Measurements from ENCODE around the gene FILIP1. TPM values are rescaled to one million over a fixed set of nuclear protein-coding genes. Genes with fewer than 3 reads are reported as not detected.

The FILIP1 gene
- total and polyA plus RNA-seq, 2 of the 8 experiments (the other 6 are each of a cell fraction or from before 2014, with no cell fraction given) = 2.4 to 5.7 TPM

DNA sequence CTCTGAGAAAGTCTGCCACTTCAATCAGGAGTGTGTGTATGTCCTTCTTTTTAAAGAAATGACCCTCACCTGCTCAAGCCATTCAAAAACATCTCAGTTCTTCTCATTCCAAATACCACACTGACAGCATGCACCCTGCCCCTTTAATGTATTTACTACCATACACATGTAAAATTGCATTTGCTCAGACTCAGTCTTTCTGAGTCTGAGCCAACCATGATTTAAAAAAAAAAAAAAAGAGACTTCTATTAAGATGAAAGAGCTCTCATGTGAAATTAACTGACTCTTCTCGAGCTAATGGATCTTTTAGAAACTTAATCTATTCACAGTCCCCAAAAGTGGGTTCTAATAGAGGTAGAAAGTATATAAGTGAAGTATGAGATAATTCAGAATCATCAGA is 1.4 kb upstream of the FILIP1 start:
- Histone ChIP-seq H3K9ac (replicated peaks in 1 of 4; ENCODE audit: extremely low read depth in 1 of 4, low read depth in 3 of 4, low read length in 3 of 4) (no peak overlapping the region), H2AFZ (ENCODE audit: low read length) (no peak overlapping the region), H2BK5ac (ENCODE audit: low read depth, low read length) (no peak overlapping the region), H3K36me3 (ENCODE audit: control insufficient read depth in 2 of 4, insufficient read depth in 4 of 4, low read length in 3 of 4) (no peaks in the 10 kb centered on the region), H3K4me1 (replicated peaks in 1 of 4; ENCODE audit: control insufficient read depth in 3 of 4, insufficient read depth in 4 of 4, low read length in 3 of 4) (peaks cover 0 to 3% (median 0%) of the 10 kb centered on the region in 4 experiments; a peak in 3 of 7 replicates), H3K23me2 (ENCODE audit: low read depth, low read length) (no peaks in the 10 kb centered on the region), H4K8ac (ENCODE audit: extremely low read depth, insufficient read depth, low read length) (no peak overlapping the region), H3K4me3 (ENCODE audit: extremely low read depth in 1 of 4, insufficient read depth in 2 of 4, low read depth in 3 of 4, low read length in 4 of 4) (no peak overlapping the region), H2BK12ac (ENCODE audit: low read depth, low read length) (no peak overlapping the region), H3K56ac (replicated peaks; ENCODE audit: insufficient read length, low read depth, low read length) (no peak overlapping the region), H3K4me2 (ENCODE audit: insufficient read depth in 1 of 2, low read depth in 2 of 2, low read length in 2 of 2) (no peak overlapping the region), H3K18ac (ENCODE audit: extremely low read depth, low read length) (no peak overlapping the region), H4K20me1 (replicated peaks in 1 of 2; ENCODE audit: control insufficient read depth in 1 of 2, insufficient read depth in 2 of 2, low read length in 2 of 2) (no peaks in the 10 kb centered on the region), H3K27ac (ENCODE audit: low read depth, low read length) (no peak overlapping the region), H4K5ac (ENCODE audit: insufficient read length, low read depth, low read length) (no peak overlapping the region), H3K79me1 (ENCODE audit: low read depth, low read length) (no peaks in the 10 kb centered on the region), H2AK5ac (ENCODE audit: low read depth, low read length) (no peak overlapping the region), H4K91ac (replicated peaks; ENCODE audit: insufficient read length, low read length) (no peak overlapping the region), H3K14ac (ENCODE audit: insufficient read length) (no peak overlapping the region), H3K27me3 (replicated peaks in 1 of 4; ENCODE audit: control insufficient read depth in 3 of 4, extremely low read depth in 1 of 4, insufficient read depth in 3 of 4, low read length in 3 of 4) (no peaks in the 10 kb centered on the region), H2BK15ac (ENCODE audit: low read length) (no peak overlapping the region), H3K23ac (ENCODE audit: insufficient read length) (no peak overlapping the region), H2BK20ac (ENCODE audit: low read length) (no peak overlapping the region), H3K79me2 (ENCODE audit: control insufficient read depth in 1 of 2, insufficient read depth in 2 of 2, low read length in 2 of 2) (no peaks in the 10 kb centered on the region), H3K4ac (replicated peaks; ENCODE audit: insufficient read length, low read depth, low read length) (no peak overlapping the region), H2BK120ac (replicated peaks; ENCODE audit: low read depth, low read length) (no peak overlapping the region), H3K9me3 (ENCODE audit: insufficient read depth in 2 of 2, low read depth in 1 of 2, low read length in 1 of 2) (no peaks in the 10 kb centered on the region)
- ChIA-PET CTCF (ENCODE audit: partially characterized antibody) (interaction anchor here (0.6 to 2.6 kb wide), 7 partner anchors 10 to 1622 kb away, joined by 3 to 12 read pairs (median 3); no protein-coding TSS in a partner anchor), POLR2A (ENCODE audit: partially characterized antibody) (no interaction called here)
- FAIRE-seq = no peak
- DNase-seq (ENCODE audit: low read depth in 1 of 2, low spot score in 2 of 2) = no peak
- WGBS, 2 experiments (ENCODE audit: extremely low coverage in 1 of 2, insufficient coverage in 1 of 2, insufficient read length in 1 of 2, insufficient replicate concordance in 2 of 2, low coverage in 1 of 2, low lambda C conversion rate in 2 of 2, missing lambda C conversion rate in 1 of 2) = 75% methylated on average over 1 of the region's 1 CpG; no CpG with 5 or more reads in 1 of the 2 experiments
- no peak for TF ChIP-seq TCF12 (IDR thresholded peaks at IDR 0.05; ENCODE audit: low read depth, low read length)
- TF ChIP-seq MAFK (IDR thresholded peaks at IDR 0.05; ENCODE audit: low read depth, low read length) = no peak
- no peak for TF ChIP-seq GABPA (IDR thresholded peaks at IDR 0.05; ENCODE audit: borderline replicate concordance, insufficient read depth, low read length)
- TF ChIP-seq SP1 (IDR thresholded peaks at IDR 0.05; ENCODE audit: low read depth, low read length) = no peak
- no peak for TF ChIP-seq CTBP2 (IDR thresholded peaks at IDR 0.05; ENCODE audit: borderline replicate concordance, insufficient read depth, insufficient read length, low read length)
- no peak for TF ChIP-seq SUZ12 (IDR thresholded peaks at IDR 0.05; ENCODE audit: low read length)
- TF ChIP-seq SIRT6 (IDR thresholded peaks at IDR 0.05; ENCODE audit: low read length) = no peak
- TF ChIP-seq, protein P1, sequence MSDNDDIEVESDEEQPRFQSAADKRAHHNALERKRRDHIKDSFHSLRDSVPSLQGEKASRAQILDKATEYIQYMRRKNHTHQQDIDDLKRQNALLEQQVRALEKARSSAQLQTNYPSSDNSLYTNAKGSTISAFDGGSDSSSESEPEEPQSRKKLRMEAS (IDR thresholded peaks at IDR 0.05) = no peak
- no peak for TF ChIP-seq HDAC2 (IDR thresholded peaks at IDR 0.05; ENCODE audit: borderline replicate concordance in 1 of 2, low read depth in 2 of 2, low read length in 2 of 2)
- no peak for TF ChIP-seq RXRA (IDR thresholded peaks at IDR 0.05; ENCODE audit: insufficient read depth, low read depth, low read length)
- TF ChIP-seq, protein P2, sequence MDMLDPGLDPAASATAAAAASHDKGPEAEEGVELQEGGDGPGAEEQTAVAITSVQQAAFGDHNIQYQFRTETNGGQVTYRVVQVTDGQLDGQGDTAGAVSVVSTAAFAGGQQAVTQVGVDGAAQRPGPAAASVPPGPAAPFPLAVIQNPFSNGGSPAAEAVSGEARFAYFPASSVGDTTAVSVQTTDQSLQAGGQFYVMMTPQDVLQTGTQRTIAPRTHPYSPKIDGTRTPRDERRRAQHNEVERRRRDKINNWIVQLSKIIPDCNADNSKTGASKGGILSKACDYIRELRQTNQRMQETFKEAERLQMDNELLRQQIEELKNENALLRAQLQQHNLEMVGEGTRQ (IDR thresholded peaks at IDR 0.05; ENCODE audit: low read length) = no peak
- TF ChIP-seq SAP30 (IDR thresholded peaks at IDR 0.05; ENCODE audit: insufficient read depth, insufficient replicate concordance, low read length) = no peak
- TF ChIP-seq CHD2 (IDR thresholded peaks at IDR 0.05; ENCODE audit: low read length) = no peak

Measured in H1 (cell line).